ENCODE measurements around the gene PIK3C2G.
A peak's percentile ranks its signal among the peaks of the same experiment; 100 is the strongest.
"Not testable (repeated sequence)": the region's sequence is repeated elsewhere in the genome, so short reads cannot be mapped to it uniquely, and the experiment has no call there.

Gene PIK3C2G

GRCh38 chr12:18483698-18484325 lies 222.5 kb downstream of the PIK3C2G start:
- no peak for DNase-seq

- DNase-seq: no peak
Measured at GRCh38 chr12:18486036-18486435, 224.7 kb downstream of the PIK3C2G start.

- DNase-seq: no peak
Measured at GRCh38 chr12:18487509-18487908, 226.2 kb downstream of the PIK3C2G start.

GRCh38 chr12:18492372-18493025 lies 231.2 kb downstream of the PIK3C2G start:
- DNase-seq: no peak

GRCh38 chr12:18496156-18496555 lies 234.8 kb downstream of the PIK3C2G start:
- peak; percentile 43 to 82 (median 46) for DNase-seq

GRCh38 chr12:18500160-18500574 lies 238.8 kb downstream of the PIK3C2G start:
- DNase-seq: not testable (repeated sequence)

- not testable (repeated sequence) for DNase-seq
Measured at GRCh38 chr12:18500736-18501135, 239.4 kb downstream of the PIK3C2G start.

- DNase-seq: peak; percentile 48 to 95 (median 64)
Measured at GRCh38 chr12:18502422-18502968, 241.2 kb downstream of the PIK3C2G start.

GRCh38 chr12:18521461-18521860 lies 260.1 kb downstream of the PIK3C2G start:
- DNase-seq: no peak

GRCh38 chr12:18522806-18523205 lies 261.5 kb downstream of the PIK3C2G start:
- no peak for DNase-seq

GRCh38 chr12:18542497-18542896 lies 281.2 kb downstream of the PIK3C2G start:
- DNase-seq: not testable (repeated sequence)

GRCh38 chr12:18546399-18546798 lies 285.1 kb downstream of the PIK3C2G start:
- DNase-seq: peak; percentile 30 to 79 (median 70)

GRCh38 chr12:18549598-18549997 lies 288.3 kb downstream of the PIK3C2G start:
- no peak for DNase-seq

- peak in 1 of 3 experiments; percentile 70 for DNase-seq
Measured at GRCh38 chr12:18551106-18551505, 289.8 kb downstream of the PIK3C2G start.

- no peak for DNase-seq
Measured at GRCh38 chr12:18551701-18552100, 290.4 kb downstream of the PIK3C2G start.

- DNase-seq: no peak
Measured at GRCh38 chr12:18552829-18553228, 291.5 kb downstream of the PIK3C2G start.

- DNase-seq: no peak
Measured at GRCh38 chr12:18556161-18556560, 294.8 kb downstream of the PIK3C2G start.

- peak in 1 of 3 experiments; percentile 27 for DNase-seq
Measured at GRCh38 chr12:18559242-18559641, 297.9 kb downstream of the PIK3C2G start.

GRCh38 chr12:18562531-18562930 lies 301.2 kb downstream of the PIK3C2G start:
- no peak for DNase-seq

GRCh38 chr12:18564306-18564705 lies 303.0 kb downstream of the PIK3C2G start:
- no peak for DNase-seq

GRCh38 chr12:18567787-18568186 lies 306.5 kb downstream of the PIK3C2G start:
- DNase-seq: no peak

- peak in 1 of 3 experiments; percentile 8 for DNase-seq
Measured at GRCh38 chr12:18570543-18570942, 309.2 kb downstream of the PIK3C2G start.

GRCh38 chr12:18576104-18576626 lies 314.8 kb downstream of the PIK3C2G start:
- no peak for DNase-seq

- DNase-seq: no peak
Measured at GRCh38 chr12:18576648-18577047, 315.3 kb downstream of the PIK3C2G start.
